HG02938 (cell line): ENCODE measurements around the gene RTBDN.

ENCODE experiments used
- ATAC-seq: cut with Tn5 transposase; IDR thresholded peaks from one replicate; pipeline ENCODE4 v1.9.1; 2021; ENCODE audit warnings: mild to moderate bottlenecking, moderate library complexity; ENCODE audit not compliant: unreplicated experiment

Gene RTBDN

GRCh38 chr19:12793290-12794195 is 40.8 kb downstream of the RTBDN start:
- ATAC-seq, result peak; percentile 25

GRCh38 chr19:12792853-12793289 is 41.5 kb downstream of the RTBDN start:
- ATAC-seq, result no peak

- no peak for ATAC-seq
Observed at GRCh38 chr19:12792051-12792852, 42.1 kb downstream of the RTBDN start.

GRCh38 chr19:12791345-12792050 is 42.9 kb downstream of the RTBDN start, which contains the start of gene JUNB:
TSS of gene JUNB (plus strand) at chr19:12791486. CDS start at chr19:12791772, 286 bp downstream.
- peak; percentile 32 for ATAC-seq

- ATAC-seq, result no peak
Observed at GRCh38 chr19:12790628-12791344, 43.6 kb downstream of the RTBDN start.

GRCh38 chr19:12789904-12790619 is 44.3 kb downstream of the RTBDN start:
- peak; percentile 29 for ATAC-seq

- ATAC-seq, result no peak
Observed at GRCh38 chr19:12789098-12789903, 45.1 kb downstream of the RTBDN start.

- no peak for ATAC-seq
Observed at GRCh38 chr19:12788682-12789097, 45.7 kb downstream of the RTBDN start.

GRCh38 chr19:12788042-12788681 is 46.2 kb downstream of the RTBDN start:
- ATAC-seq, result no peak

- no peak for ATAC-seq
Observed at GRCh38 chr19:12787458-12787857, 46.9 kb downstream of the RTBDN start.

GRCh38 chr19:12786952-12787351 is 47.4 kb downstream of the RTBDN start:
- ATAC-seq, result no peak

- ATAC-seq, result no peak
Observed at GRCh38 chr19:12786141-12786870, 48.1 kb downstream of the RTBDN start.

GRCh38 chr19:12785431-12786031 is 48.8 kb downstream of the RTBDN start:
- ATAC-seq, result no peak

GRCh38 chr19:12784871-12785430 is 49.4 kb downstream of the RTBDN start:
- no peak for ATAC-seq

- ATAC-seq, result no peak
Observed at GRCh38 chr19:12784394-12784870, 49.9 kb downstream of the RTBDN start.

GRCh38 chr19:12783849-12784393 is 50.5 kb downstream of the RTBDN start:
- no peak for ATAC-seq
